ENCODE measurements around the gene CBLB.
"Not testable (repeated sequence)": the region's sequence is repeated elsewhere in the genome, so short reads cannot be mapped to it uniquely, and the experiment has no call there.

Gene CBLB

DNA sequence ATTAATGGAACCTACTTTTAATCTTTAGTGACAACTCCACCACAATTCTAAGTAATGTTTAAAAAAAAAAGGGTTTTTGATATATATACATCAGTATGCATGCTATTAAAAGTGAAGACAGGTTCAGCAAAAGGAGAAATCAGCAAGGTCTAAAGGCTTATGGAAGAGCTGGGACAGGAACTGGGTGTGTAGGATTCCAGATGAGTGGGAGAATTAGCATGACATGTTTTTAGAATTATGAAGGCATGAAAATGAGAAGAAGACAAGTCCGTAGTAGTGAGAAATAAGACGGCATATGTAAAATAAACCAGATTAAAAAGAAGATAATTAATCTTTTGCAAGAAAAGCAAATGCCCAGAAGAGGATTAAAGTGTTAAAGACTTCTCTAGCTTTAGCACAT is 52.0 kb downstream of the CBLB start:
- DNase-seq (ENCODE audit: low read depth), result no peak

DNA sequence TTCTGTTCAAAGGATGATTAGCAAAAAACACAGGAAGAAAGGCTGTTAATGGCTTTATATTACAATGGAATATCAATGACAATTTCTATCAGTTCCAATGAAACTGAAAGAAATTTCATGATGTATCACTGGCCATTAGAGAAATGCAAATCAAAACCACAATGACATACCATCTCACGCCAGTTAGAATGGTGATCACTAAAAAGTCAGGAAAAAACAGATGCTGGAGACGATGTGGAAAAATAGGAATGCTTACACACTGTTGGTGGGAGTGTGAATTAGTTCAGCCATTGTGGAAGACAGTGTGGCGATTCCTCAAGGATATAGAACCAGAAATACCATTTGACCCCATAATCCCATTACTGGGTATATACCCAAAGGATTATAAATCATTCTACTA is 53.5 kb downstream of the CBLB start:
- DNase-seq (ENCODE audit: low read depth), result not testable (repeated sequence)

DNA sequence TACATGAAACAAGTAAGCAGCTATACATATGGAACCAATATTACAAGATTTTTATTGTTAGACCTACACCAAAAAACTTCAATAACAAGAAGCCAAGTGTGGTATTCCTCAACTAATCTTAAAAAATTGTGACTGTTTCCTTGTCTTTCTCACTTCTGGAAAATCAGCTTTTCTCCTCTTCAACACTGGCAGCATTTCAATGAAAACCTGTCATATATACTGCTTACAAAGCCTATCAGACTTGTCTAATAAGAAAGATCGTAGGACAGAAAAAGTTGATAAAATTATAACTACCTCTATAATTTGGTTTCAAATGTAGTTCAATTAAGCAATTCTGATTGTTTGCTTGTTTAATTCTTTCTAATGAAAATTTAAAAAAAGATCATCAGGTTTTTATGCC is 55.1 kb downstream of the CBLB start:
- no peak for DNase-seq (ENCODE audit: low read depth)

DNA sequence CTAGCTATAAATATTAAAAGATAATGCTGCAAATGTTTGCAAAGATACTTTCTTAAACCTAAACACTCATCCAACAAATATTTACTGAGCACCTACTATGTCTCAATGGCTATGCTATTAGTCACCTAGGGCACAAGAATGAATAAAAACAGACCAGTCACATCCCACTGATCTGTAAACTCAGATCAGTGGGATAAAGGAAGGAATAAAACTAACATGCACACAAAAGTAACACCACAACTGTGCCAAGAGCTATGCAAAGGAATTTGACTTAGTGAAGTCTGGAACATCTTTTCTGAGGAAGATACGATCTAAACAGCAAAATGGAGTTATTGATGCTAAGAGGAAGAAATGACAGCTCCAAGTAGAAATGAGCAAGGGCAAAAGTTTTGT is 56.6 kb downstream of the CBLB start:
- no peak for DNase-seq (ENCODE audit: low read depth)

DNA sequence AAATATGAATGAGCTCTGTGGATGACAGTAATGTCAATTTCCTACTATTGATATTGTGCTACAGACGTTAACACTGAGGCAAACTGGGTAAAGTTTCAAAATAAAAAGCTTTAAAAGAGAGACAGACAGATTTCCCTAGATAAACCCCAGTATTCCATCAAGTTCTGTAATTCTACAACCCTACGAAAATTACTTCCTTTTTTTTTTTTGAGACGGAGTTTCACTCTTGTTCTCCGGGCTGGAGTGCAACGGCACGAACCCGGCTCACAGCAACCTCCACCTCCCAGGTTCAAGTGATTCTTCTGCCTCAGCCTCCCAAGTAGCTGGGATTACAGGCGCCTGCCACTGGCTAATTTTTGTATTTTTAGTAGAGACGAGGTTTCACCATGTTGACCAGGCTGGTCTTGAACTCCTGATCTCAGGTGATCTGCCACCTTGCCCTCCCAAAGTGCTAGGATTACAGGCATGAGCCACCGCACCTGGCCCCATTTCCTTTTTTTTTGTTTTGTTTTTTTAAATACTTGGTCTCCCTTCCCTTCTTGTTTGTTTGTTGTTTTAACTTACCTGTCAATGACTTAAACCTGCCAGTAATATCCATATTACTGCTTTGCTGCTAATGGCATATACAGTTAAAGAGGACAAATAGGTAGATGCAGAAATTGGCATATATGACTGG is 57.2 kb downstream of the CBLB start:
- DNase-seq (ENCODE audit: low read depth), result no peak

DNA sequence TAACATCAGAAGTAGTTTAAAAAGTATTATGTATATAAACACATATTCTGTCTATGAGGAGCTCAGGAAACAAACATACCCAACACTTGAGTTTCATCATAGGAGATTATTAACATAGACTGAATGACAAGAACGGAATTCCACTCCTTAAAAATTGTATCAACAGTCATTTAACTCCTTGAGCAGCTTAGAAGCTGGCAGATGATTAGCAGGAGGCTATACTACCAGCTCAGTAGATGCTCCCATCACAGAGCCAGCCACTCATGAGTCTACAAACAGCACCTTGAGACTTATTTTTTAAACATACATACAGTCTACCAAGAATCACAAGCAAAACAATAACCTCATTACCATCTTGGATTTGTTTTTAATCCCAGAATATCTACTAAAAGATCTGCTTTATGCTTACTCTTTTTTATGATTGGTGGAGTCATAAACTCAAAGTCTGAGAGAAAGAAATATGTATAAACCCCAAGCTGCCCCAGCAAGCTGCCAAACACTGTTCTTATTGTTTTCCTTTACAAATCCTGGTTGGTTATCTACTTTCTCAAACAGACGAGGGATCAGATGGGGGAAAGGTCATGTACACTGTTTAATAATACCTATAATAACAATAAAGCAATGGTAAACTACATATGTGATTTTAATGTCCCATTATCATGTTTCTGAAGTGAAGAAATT is 59.5 kb downstream of the CBLB start:
- DNase-seq (ENCODE audit: low read depth), result no peak

DNA sequence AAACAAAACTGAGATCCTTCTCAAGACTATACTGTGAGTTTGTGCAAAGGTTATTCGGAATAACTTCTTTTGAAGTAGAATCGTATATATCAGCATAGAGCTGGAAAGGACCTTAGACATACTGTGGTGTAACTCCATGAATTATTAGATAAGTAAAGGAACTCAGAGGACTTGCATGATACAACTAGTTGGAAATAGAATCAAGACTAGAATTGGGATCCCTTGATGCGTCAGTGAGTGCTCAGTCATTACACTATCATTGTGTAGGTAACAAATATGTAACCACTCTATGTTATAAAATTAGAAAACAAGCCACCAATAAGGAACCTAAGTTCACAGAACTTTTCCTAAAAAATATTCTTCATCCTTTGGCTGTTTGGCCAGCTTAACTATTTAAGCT is 61.1 kb downstream of the CBLB start:
- no peak for DNase-seq (ENCODE audit: low read depth)

DNA sequence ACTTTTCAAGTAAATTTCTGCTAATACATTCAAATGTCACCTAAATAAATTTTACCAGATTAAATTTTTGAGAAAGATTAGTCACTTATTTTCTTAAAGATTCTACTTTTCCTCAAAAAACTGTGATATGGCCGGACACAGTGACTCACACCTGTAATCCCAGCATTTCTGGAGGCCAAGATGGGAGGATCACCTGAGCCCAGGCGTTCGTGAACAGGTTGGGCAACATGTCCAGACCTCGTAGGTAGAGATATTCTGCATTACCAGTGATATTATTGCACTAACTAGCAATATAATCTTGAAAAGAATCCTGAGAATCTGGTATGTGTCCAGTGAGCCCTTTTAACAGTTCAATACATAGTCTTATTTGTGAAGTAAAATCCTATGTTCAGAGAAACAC is 61.7 kb downstream of the CBLB start:
- DNase-seq (ENCODE audit: low read depth), result no peak

DNA sequence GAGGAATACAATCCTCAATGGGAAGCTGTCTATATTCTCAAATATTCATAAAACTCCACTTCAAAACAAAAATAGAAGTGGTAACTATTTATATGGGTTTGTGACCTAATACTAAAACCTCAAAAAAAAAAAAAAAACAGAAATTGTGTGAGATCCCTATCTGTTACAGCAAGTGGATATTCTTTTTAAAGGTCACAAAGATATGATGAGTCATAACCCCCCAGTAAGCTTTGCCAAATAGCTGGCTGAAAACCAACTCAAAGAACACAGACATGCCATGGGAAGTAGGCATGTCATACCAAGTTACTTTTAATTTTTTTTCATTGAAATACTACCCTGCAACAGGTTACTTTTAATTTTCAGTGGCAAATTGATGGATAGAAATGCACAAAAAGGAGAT is 62.5 kb downstream of the CBLB start:
- DNase-seq (ENCODE audit: low read depth), result no peak

DNA sequence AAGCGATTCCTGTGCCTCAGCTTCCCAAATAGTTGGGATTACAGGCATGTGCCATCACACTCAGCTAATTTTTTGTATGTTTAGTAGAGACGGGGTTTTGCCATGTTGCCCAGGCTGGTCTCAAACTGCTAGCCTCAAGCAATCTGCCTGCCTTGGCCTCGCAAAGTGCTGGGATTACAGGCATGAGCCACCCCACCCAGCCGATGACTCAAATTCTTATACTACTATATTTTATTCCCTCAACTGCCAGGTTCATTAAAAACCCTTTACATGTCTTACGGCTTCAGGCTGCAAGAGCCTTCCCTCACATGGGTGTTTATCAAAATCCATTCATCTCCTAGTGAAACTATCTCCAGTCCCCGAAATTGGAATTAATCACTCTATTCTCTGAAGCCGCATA is 63.4 kb downstream of the CBLB start:
- DNase-seq (ENCODE audit: low read depth), result no peak

DNA sequence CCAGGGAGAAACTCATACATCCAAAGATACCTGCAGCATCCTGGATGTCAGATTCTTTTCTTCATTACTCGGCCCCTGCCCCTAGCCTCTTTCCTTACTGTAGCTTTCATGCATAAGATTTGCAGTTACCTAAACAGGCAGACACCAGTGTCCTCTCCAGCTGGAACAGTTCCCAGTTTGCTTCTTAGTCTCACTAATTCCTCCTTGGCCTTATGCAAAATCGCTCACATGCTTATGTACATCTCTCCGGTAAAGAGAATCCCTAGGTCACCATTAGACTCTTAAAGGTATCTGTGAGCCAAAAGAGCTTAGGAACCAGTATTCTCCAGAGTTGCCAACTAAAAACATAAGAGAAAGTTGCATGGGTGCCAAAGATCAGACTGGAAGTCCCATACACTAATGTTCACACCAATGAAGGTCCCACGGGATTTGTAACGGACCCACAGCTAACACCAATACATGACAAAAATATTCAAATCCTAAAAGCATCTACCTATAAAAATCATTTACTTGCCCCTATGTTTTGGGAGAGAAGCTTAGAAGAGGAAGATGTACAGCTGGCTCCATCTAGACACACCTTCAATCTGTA is 66.6 kb downstream of the CBLB start:
- DNase-seq (ENCODE audit: low read depth), result no peak

DNA sequence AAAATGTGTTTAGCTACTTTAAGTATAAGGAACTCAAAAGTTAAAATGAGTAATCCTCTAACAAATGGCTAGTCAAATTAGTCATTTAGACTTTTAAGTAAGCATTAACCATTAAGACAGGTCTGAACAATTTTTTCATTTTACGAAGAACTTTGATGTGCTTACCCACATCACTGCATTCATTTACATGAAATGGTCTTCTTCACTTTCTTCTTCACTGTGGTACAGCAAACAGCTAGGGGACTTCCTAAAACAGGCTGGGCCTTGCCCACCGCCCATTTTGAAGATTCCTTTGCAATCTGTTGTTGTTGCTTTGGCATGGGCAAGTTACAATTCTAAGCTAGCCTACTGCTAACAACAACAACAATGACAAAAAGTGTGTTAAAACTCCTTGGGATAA is 67.4 kb downstream of the CBLB start:
- DNase-seq (ENCODE audit: low read depth), result no peak

DNA sequence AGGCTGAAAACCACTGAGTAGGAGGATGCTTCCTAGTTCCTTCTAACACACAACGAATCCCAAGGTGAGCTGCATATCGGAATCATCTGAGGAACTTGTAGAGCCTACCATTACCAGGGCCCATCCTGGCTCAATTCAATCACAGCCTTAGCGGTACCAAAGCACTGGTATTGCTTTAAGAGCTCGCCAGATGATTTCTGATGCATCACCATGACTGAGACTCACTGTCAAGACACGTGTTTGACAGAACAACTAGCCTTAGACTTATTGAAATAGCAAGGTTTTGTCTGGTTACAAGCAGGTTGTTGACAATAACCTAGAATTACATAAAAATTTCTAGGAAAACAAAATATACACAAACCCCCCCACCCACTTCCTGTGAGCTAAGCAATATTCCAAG is 68.5 kb downstream of the CBLB start:
- DNase-seq (ENCODE audit: low read depth), result no peak

DNA sequence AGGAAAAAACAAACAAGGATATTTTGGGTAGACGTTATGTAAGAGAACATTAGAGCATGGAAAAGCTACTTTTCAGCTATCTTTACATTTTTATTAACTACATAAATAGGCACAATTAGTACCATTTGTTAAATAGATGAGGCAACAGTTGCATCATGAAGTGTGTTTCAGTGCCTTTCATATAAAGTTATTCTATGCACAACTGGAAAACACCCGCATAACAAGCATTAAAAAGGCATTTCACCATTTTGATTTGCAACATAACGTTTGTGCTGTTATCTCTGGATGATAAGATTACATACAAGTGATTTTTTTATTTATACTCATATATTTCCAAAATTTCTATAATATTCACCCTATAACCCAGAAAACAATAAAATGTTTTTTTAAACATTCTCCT is 69.5 kb downstream of the CBLB start:
- DNase-seq (ENCODE audit: low read depth), result no peak

DNA sequence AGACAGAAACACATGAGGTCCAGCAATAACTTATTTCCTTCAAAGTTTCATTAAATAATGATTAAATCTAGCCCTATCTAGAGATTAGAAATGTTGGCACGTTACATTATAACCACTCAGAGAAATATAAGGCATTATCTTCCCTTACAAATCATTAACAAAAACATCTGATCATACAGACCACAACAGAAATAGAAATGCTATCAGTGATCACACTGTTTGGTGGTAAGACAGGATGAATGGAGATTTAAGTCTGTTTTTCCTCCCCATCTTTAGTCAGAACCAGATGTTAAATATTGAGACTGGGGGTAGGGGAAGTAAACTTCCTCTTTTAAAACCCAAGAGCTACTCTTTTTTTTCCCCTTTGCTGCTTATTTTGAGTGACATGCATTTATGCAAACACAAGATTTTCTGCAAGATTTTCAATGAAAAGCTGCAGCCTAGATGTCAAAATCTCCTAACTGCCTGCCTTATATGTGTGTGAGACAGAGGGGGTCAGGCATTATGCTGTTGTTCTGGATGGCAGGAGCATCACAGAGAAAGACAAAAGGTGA is 70.4 kb downstream of the CBLB start:
- no peak for DNase-seq (ENCODE audit: low read depth)

DNA sequence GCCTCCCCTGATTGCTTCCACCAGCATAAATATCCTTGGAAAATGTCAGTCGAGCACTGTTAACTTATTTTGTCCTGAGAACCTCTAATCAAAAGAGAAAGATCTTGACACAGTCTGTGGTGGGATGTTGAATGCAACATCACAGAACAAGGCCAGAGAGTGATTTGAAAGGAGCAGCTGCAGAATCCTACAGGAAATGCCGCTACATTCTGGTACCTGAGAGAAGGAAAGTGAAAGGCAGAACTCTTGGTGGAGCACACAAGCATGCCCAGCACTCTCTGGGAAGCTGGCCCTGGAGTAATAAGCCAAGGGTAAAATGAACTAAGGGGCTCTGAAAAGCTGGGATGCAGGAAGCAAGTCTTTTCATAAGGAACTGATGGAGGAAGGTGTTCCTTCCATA is 75.8 kb downstream of the CBLB start:
- DNase-seq (ENCODE audit: low read depth), result no peak

DNA sequence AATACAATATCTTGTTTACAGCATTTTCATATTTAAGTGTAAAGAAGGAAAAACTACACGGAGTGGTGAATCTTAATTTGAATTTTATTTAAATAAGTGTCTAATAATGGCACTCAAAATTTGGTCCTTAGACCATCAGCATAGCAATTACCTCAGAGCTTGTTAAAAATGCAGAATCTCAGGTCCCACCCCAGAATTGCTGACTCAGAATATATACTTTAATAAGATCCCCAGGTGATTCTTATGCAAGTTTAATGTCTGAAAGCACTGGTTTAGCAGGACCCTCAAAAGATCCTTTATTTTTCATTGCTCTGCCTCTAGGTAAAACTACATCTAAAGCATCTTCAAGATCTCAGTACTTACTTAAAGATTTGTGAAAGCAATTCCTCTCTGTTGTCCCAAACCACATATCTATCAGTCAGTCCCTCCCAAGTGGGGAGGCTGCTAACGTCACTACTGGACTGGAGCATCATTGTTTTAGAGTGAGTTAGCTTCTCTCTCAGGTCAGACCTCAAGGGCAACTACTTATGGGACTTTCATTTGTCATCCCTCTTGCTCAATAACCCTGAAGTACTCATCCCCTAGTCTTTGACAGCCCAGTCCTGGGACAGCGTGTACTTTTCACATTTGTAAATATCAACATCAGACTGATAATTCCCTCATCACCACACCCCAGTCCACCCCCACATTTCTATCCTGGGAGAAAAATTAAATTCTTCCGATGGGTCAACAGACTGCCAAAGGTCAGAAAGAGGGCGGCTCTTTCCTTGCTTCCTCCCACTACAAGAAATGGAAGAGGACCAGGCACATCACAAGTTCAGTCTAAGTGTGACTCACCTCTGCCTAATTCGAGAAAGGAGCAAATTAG is 76.7 kb downstream of the CBLB start:
- DNase-seq (ENCODE audit: low read depth), result no peak

DNA sequence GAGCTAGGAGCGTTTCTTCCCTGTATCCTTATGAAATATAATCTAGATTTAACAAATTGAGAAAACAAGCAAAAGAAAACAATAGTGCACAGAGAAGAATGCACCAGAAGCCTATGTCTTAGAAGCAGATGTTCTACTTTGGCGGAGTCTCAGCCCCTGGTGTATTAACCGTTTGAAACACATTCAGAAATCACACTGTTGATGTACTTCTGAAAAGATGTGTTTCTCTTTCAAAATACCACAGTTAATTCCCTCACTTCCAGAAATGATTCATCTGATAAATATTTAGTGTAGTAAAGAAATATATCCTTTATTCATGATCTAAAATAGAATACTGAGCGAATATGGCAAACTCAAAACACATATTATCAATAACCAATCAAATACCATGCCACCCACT is 77.7 kb downstream of the CBLB start:
- DNase-seq (ENCODE audit: low read depth), result no peak

DNA sequence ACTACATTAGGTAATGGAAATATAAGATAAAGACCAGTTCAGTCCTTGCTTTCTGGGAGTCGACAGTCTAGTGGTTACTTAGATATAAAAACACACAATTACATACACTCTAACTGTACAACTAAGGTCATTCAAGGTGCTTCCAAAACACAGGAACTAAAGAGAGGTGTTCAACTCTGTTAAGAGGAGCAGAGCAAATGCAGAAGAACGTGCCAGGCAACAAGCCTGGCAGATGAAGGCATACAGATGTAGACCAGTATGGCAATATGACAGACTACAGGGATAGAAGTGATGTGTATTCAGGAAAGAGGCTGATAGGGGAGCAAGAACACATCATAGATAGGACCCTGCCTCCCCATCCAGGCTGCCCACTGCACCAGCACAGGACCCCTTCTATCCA is 78.3 kb downstream of the CBLB start:
- no peak for DNase-seq (ENCODE audit: low read depth)

DNA sequence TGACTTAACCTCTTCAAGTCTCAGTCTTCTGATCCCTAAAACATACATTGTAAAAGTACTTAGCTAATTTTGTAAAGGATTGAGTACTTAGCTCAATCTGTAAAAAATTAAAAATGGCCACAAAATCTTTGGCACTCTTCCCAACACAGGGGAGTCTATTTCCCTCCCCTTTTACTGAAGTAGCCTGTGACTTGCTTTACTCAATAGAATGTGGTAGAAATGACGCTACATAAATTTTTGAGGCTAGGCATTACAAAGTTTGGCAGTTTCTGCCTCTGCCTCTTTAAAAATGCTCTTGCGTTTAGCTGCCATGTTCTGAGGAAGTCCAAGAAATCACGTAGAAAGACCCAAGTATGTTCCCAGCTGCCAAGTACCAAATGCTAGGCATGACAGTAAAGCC is 80.2 kb downstream of the CBLB start:
- no peak for DNase-seq (ENCODE audit: low read depth)

DNA sequence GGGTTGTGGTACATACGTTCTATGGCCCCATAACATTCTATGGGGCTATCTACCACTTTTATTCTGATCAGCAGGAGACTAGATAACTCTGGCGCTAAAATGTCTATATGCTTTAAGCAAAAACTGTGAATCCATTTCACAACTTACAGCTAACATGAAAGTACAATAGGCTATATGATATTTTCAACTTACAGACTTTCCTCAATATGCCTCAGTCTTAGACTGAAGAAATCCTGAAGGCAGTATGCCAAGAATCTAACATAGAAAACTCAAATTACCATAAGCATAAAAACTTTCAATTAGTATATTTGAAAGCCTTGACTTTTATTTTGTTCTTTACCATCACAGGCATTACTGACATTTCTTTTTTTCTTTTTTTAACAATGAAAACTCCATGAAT is 81.4 kb downstream of the CBLB start:
- DNase-seq (ENCODE audit: low read depth), result no peak

DNA sequence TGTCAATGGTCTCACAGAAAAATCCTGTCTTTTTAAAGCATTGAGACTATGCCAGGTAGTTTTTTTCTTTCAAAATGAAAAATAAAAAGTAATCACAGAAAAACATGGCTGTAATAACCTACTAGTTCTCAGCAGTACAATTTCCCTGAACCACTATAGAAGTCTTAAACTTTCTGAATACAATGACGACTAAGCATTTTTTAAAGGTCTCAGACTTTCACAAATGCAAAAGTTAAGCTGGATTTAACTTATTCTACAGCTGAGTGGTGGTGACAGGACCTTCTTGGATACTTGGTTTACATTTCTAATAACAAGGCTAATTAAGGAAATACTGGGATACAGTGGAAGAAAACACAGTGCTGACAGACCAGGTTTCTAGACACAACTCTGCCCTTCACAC is 81.8 kb downstream of the CBLB start:
- DNase-seq (ENCODE audit: low read depth), result no peak

DNA sequence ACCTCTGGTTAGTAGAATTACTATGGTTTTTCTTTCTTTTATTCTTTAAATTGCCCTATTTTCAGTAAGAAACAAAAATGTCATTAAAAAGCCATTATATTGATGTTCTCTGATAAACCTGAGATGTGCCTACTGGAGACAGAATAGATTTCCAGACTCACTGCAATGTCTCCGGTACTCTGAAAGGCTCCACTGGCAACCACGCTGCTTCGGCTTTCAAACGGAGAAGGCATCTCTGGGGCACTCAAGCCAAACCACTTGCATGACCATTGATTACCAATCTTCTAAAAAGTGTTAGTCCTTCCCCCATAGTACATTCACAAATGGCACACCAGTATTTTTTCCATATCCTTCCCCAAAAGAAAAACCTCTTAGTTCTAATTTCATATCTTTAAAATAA is 82.6 kb downstream of the CBLB start:
- DNase-seq (ENCODE audit: low read depth), result no peak
